Measurements from ENCODE around the gene BRD3. TPM values are rescaled to one million over a fixed set of nuclear protein-coding genes. Genes with fewer than 3 reads are reported as not detected.

The BRD3 gene
- total RNA-seq, 1 experiment from 2014 or later, result 108 TPM

- ATAC-seq, result no peak
- H3K36me3 Mint-ChIP-seq, result peaks cover 39% of the 10 kb centered on the region
- no peak for DNase-seq (ENCODE audit: low spot score)
- H3K27me3 Mint-ChIP-seq (ENCODE audit: low read depth), result no peaks in the 10 kb centered on the region
- no peak for TF ChIP-seq ATF1 (CRISPR knock-in tag; IDR thresholded peaks at IDR 0.05)
- no peak for TF ChIP-seq ZNF512 (CRISPR knock-in tag; IDR thresholded peaks at IDR 0.05; ENCODE audit: borderline replicate concordance)
- TF ChIP-seq CREM (CRISPR knock-in tag; IDR thresholded peaks at IDR 0.05), result no peak
- TF ChIP-seq ZNF232 (CRISPR knock-in tag; IDR thresholded peaks at IDR 0.05), result no peak
- no peak for TF ChIP-seq RELA (CRISPR knock-in tag; IDR thresholded peaks at IDR 0.05; ENCODE audit: borderline replicate concordance)
- no peak for TF ChIP-seq ATF2 (CRISPR knock-in tag; IDR thresholded peaks at IDR 0.05; ENCODE audit: borderline replicate concordance, low read depth)
- no peak for TF ChIP-seq NR3C1 (CRISPR knock-in tag; conservative IDR thresholded peaks at IDR 0.05; ENCODE audit: low read depth)
- TF ChIP-seq MAX (CRISPR knock-in tag; IDR thresholded peaks at IDR 0.05), result no peak
- no peak for TF ChIP-seq PRDM15 (CRISPR knock-in tag; IDR thresholded peaks at IDR 0.05)
- TF ChIP-seq AFF4 (CRISPR knock-in tag; IDR thresholded peaks at IDR 0.05; ENCODE audit: borderline replicate concordance), result no peak
- no peak for TF ChIP-seq ZNF671 (CRISPR knock-in tag; IDR thresholded peaks at IDR 0.05)
- TF ChIP-seq ZNF281 (CRISPR knock-in tag; IDR thresholded peaks at IDR 0.05), result no peak
- TF ChIP-seq FOXP1 (CRISPR knock-in tag; IDR thresholded peaks at IDR 0.05; ENCODE audit: borderline replicate concordance), result no peak
- no peak for TF ChIP-seq E2F5 (CRISPR knock-in tag; IDR thresholded peaks at IDR 0.05)
- no peak for TF ChIP-seq GTF2I (CRISPR knock-in tag; conservative IDR thresholded peaks at IDR 0.05)
- no peak for TF ChIP-seq ELF4 (CRISPR knock-in tag; IDR thresholded peaks at IDR 0.05; ENCODE audit: low read depth)
- POLR2A ChIA-PET, result interaction anchor here (1.0 kb wide), 1 partner anchor 9 kb away, joined by 3 read pairs; no protein-coding TSS in a partner anchor
- H3K27ac Mint-ChIP-seq, result no peak overlapping the region; the same call in 1 of the 2 replicates
- CTCF ChIA-PET, result no interaction called here
- no peaks in the 10 kb centered on the region for H3K4me1 Mint-ChIP-seq
- no peak overlapping the region for H3K4me3 Mint-ChIP-seq
- H3K9me3 Mint-ChIP-seq, result no peaks in the 10 kb centered on the region
These were observed 21.8 kb downstream of the BRD3 start for GRCh38 chr9:134045841-134046544.
